GM18526 (cell line): Measurements from ENCODE around the gene TMEM40.

Experiments used
- POLR2A ChIP-seq: IDR thresholded peaks from 3 replicates; pipeline ENCODE4 v1.6.1; 2011; ENCODE audit not compliant: insufficient read length; ENCODE audit errors: extremely low read depth

Gene TMEM40

DNA sequence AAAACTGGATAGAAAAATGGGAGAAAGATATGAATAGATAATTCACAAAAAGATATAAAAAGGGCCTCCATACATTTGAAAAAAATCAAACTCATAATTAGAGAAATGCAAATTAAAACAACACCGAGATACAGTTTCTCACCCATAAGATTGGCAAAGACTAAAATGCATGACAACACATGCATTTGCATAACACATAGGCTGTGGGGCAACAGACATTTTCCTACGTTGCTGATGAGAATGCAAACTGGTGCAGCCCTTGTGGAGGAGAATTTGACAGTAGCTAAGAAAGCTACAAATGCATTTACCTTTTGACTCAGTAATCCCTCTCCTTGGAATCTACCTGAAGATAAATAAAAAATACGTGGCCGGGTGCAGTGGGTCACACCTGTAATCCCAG, 26.0 kb upstream of the TMEM40 start:
- no peak for TF ChIP-seq POLR2A

DNA sequence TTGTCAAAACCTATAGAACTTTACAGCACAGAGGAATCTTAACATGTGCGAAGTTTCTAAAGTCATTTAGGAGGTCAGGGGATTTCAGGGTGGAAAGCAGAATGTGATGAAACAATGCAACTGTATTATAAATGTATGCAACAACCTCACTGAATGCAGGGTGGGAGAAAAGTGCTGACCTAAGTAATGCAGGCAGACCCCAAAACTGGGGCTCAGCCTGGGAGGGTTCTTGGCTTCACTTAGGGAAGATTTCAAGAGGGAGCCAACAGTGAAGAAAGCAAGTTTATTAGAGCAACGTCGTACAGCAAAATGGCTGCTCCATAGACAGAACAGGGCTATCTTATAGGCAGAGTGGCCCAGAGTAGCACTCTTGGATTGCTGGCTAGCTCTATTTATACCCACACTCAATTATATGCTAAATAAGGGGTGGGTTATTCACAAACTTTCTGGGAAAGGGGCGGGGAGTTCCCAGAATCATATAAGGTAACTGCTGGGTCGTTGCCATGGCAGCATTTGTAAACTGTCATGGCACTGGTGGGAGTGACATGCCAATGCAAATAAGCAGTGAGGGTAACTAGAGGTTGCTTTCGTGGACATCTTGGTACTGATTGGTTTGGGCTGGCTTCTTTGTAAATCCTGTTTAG, 23.2 kb upstream of the TMEM40 start:
- TF ChIP-seq POLR2A = no peak

DNA sequence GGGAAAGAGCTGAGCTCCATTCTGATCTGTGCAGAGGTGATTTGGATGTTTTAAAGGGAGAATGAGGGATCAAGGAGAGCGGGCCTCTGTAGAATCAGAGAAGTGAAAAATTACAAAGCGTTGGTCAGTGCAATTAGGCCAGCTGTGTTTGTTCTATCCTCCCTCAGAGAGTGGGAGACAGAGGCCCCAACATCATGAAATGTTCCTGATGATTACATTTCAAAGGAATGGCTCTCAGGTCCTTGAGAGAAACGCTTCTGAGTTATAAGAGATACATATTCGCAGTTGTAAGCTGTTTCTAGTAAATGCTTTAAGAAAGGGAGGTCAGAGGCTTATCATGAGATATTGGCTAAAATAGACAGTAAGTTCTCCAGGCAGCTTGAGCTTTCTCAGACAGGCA, 21.7 kb upstream of the TMEM40 start:
- TF ChIP-seq POLR2A = no peak

DNA sequence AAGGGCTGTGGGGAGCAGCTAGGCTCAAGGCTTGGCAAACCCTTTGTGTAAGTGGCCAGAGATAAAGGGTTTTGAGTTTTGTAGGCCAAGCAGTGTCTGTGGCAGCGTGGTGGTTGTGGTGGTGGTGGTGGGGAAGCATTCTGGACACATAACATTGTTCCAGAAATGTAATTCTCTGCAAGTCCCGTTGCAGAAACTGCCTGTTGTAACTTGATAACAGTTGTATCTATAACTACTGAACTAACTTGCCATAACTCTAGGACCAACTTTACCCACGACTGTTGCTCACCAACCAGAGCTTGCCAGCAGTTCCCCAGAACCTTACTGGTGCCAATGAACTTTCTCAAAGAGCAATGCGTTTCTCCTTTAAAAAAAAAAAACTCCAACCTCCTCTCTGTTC, 18.1 kb upstream of the TMEM40 start:
- no peak for TF ChIP-seq POLR2A

DNA sequence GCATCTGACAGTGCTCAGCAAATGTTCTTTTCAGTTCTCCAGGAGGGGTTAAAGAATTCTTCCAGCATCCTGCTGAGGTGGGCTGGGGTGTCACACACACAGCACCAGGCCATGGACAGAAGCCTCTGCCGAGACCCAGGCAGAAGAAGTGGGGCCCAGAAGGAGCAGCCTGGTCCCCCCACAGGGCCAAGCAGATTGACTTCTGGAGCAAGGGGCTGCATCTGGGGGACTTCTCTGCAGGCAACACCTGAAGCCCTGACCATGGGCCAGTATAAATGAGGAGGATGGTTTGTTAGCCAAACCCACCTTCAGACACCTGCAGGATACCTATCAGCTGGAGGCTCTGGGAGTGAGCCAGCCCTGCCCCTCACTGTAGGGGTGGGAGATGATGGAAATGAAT, 16.2 kb upstream of the TMEM40 start:
- TF ChIP-seq POLR2A = no peak

DNA sequence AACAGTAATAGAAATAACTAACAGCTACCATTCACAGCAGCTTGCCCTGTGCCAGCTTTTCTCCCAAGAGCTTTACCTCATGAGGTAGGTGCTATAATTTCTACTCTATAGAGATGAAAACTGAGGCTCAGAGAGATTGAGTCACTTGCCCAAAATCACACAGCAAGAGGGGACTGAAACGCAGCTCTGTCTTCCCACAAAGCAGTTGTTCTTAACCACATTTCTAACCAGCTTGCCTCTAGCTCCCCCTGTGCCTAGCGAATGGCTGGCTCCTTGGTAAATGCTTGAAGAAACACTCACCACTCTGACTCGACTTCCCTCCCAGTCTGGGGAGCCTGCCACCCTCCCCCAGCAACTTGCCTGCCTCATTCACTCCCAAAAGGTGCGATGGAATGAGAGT, 15.6 kb upstream of the TMEM40 start:
- TF ChIP-seq POLR2A = no peak

DNA sequence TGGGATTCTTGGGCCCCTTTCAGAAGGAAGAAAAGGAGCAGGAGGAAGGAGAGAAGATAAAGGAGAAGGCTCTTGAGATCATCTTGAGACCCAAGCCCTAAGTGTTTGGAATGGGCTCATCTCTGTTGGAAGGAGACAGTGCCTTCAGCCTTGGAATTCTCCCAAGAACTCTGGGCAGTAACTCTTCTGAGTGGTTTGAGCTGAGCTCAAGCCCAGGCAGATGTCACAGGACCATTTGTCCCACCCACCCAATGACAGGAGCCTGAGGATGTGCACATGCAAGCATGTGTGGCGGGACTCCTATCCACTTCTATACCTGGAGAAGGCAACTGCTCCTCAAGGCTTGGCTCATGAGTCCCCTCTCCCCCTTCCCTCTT, 14.6 kb upstream of the TMEM40 start:
- no peak for TF ChIP-seq POLR2A

DNA sequence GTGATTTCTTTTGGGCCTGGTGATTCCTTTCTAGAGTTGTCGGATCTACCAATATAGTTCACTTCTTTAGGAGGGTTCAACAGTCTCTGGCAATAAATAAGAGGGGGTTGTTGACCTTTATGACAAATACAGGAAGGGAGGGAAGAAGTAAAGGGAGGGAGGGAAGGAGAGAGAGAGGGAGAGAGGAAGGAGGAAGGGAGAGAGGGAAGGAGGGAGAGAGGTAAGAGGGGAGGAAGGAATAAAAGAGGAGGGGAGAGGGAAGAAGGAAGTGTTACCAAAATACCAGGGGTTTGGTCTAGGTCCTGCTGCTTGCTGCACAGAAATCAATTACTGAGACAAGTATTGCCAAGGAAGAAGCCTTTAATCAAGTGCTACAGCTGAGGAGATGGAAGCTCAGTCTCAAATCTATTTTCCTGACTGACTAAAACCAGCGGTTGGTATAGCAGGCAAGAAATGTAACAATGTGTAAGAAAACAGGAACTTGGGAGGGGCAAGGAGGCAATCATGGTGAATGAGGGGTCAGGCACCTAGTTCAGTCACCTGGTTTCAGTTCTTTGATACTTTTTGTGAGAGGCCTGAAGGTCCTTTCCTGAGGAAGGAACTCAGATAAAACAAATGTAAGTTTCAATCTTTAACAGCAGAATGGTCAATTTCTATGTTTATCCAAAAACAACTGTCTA, 14.1 kb upstream of the TMEM40 start:
- no peak for TF ChIP-seq POLR2A

DNA sequence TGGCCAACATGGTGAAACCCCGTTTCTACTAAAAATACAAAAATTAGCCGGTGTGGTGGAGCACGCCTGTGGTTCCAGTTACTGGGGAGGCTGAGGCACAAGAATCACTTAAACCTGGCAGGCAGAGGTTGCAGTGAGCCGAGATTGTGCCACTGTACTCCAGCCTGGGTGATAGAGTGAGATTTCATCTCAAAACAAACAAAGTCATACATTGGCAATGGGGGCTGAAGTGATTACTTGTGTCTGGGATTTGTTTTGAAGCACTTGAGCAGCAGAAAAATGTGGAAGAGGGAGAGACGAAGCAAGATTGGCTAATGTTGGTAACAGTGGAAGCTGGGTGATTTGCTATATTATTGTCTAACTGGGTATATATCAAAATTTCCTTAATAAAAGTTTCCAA, 13.4 kb upstream of the TMEM40 start:
- TF ChIP-seq POLR2A = no peak

DNA sequence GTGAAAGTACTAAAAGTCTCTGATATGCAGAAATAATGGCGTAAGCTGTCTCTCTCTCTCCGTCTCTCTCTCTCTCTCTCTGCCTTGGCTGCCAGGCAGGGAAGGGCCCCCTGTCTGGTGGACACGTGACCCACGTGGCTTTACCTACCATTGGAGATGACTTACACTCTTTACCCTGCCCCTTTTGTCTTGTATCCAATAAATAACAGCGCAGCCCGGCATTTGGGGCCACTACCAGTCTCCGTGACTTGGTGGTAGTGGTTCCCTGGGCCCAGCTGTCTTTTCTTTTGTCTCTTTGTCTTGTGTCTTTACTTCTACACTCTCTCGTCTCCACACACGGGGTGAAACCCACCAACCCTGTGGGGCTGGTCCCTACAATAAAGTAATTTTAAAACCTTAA, 12.2 kb upstream of the TMEM40 start:
- no peak for TF ChIP-seq POLR2A

DNA sequence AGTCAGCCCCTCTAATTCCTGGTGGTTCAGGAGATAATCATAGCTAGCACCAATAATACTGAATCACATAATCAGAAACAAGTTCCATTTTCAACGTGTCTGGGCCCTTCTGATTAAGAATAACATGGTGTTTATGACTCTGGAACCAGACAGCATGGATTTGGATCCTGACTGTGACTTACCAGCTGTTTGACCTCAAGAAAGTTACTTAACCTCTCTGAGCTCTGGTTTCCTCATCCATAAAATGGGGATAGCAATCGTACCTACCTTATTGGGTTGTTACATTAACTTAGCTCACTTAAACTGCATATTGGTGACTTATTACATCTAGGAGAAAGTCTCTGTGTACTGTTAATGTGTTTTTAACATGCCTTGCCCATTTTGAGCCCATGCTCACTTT, 10.7 kb upstream of the TMEM40 start:
- no peak for TF ChIP-seq POLR2A

DNA sequence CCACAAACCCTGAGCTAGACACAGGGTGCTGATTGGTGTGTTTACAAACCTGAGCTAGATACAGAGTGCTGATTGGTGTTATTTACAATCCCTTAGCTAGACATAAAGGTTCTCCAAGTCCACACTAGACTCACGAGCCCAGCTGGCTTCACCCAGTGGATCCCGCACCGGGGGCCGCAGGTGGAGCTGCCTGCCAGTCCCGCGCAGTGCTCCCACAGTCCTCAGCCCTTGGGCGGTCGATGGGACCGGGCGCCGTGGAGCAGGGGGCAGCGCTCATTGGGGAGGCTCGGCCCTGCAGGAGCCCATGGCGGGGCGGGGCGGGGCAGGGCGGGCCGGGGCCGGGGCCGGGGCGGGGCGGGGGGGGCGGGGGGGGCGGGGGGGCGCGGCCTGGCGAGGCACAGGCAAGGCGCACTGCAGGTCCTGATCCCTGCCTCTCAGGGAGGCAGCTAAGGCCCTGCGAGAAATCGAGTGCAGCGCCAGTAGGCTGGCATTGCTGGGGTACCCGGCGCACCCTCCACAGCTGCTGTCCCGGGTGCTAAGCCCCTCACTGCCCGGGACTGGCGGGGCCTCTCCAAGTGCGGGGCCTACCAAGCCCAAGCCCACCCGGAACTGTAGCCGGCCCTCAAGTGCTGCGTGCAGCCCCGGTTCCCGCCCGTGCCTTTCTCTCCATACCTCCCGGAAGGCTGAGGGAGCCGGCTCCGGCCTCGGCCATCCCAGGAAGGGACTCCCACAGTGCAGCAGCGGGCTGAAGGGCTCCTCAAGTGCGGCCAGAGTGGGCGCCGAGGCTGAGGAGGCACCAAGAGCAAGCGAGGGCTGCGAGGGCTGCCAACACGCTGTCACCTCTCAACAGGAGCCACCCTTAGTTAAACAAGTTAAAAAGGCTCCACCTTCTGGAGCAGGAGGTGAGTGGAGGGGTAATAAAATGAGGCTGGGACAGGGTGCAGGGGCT, 9.8 kb upstream of the TMEM40 start:
- TF ChIP-seq POLR2A = no peak

DNA sequence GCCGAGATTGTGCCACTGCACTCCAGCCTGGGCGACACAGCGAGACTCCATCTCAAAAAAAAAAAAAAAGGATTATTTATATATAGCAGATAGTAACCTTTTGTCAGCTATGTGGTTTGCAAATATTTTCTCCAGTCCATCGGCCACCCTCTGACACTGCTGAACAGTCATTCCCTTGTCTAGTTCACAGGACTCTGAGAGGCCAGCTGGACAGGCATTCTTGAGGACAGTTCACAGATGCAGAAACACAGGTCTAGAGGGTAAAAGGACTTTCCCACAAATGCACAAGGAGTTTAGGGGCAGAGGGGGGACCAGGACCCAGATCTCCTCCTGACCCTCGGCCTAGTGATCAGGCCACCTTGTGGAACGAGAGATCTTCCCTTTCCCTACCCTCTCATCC, 7.5 kb upstream of the TMEM40 start:
- no peak for TF ChIP-seq POLR2A

DNA sequence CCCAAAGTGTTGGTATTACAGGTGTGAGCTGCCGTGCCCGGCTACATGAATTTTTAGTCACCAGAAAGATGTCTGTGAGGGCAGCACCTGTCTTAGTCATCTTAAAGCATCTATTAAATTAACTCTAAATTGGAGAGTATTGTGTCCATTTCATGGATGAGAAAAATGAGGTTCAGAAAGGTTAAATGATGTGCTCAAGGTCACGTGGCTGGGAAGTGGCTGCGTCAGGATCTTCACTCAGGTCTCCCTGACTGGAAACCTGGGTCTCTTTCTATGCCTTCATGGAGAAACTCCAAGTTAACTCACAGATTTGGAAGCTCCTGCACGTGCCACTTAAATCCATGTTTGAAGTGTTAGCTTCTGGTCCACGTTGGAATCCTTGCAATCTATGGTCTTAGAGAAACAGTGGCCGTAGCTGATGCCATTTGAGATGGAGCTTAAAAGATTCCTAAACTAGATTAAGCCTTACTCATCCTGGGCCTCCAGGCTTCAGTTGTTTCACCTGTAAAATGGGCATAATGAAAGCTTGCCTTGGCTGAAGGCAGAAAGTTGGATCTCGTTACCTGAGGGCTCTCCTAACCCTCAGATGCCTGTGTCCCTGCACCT, 5.2 kb upstream of the TMEM40 start:
- TF ChIP-seq POLR2A = no peak

DNA sequence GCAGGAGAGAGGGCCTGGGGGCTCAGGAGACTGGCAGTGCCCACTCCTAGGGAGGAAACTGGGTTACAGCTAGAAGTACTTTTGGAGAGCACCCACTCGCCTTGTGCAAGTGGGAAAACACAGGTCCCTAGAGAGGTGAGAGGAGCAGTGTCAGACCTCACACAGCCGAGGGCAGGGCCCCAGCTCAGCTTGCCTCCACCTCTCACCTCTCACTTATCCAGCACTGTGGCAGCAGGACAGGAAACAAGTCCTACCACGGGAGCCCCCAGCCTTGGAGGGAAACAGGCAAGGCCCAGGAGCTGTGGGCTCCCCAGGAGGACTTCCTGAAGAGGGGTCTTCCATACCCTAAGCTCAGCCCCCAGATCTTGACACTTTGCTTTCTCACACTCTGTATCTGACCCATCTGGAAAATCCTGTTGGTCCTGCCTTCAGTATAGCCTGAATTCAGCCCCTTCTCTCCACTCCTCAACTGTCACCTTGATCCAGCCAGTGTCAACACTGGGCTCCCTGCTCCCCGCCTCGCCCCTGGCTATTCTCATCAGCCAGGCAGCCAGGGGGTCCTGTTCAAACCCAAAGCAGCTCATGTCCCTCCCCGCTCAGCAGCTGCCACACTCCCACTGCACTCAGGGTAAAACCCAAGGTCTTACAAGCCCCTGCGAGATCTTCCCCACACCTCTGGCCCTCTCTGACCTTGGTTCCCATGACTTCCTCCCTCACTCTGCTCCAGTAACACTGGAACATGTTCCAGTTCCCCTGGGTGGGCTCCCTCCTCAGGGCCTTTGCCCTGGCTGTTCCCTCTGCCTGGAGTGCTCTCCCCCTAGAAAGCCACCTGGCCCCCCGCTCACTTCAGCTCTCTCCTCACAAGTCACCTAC, 870 bp upstream of the TMEM40 start:
- no peak for TF ChIP-seq POLR2A
